ENCODE measurements around the gene ZNF561. TPM values are rescaled to one million over a fixed set of nuclear protein-coding genes. Genes with fewer than 3 reads are reported as not detected.
A peak's percentile ranks its signal among the peaks of the same experiment; 100 is the strongest.
"Not testable (repeated sequence)": the region's sequence is repeated elsewhere in the genome, so short reads cannot be mapped to it uniquely, and the experiment has no call there.

The ZNF561 gene
- polyA plus RNA-seq, 3 donors, result 11.0 to 14.3 (median 12.5) TPM

GRCh38 chr19:9667898-9668297, 46.9 kb upstream of the ZNF561 start:
- no peak overlapping the region for H3K4me3 ChIP-seq (replicated peaks in 1 of 3; ENCODE audit: low read depth in 2 of 3, low read length in 3 of 3)
- Mint-ChIP-seq H3K9me3 (peaks cover 32 to 57% (median 47%) of the 10 kb centered on the region in 7 donors), H3K4me1 (peaks cover 5% of the 10 kb centered on the region), H3K27me3 (ENCODE audit: low read depth in 3 of 3) (no peaks in the 10 kb centered on the region), H3K36me3 (peaks cover 35 to 66% of the 10 kb centered on the region in 2 donors), H3K27ac (no peak overlapping the region), H3K4me3 (no peak overlapping the region)
- no peaks in the 10 kb centered on the region for H3K27me3 ChIP-seq (ENCODE audit: control insufficient read depth in 2 of 2, insufficient read depth in 2 of 2, low read length in 2 of 2)
- no peaks in the 10 kb centered on the region for H3K4me1 ChIP-seq (ENCODE audit: control insufficient read depth in 1 of 2, insufficient read depth in 2 of 2, low read length in 2 of 2)
- no peak for TF ChIP-seq CTCF (IDR thresholded peaks at IDR 0.05)
- H3K36me3 ChIP-seq (replicated peaks in 1 of 2; ENCODE audit: control insufficient read depth in 1 of 2, insufficient read depth in 2 of 2, low read length in 2 of 2), result peaks cover 0 to 54% of the 10 kb centered on the region in 2 donors
- H3K4me2 ChIP-seq (replicated peaks; ENCODE audit: extremely low read depth, low read length, poor library complexity, severe bottlenecking), result no peak overlapping the region
- 100% methylated on average over 3 of the region's 3 CpGs for WGBS (ENCODE audit: insufficient coverage)
- intact Hi-C loops (cut with micrococcal nuclease), result no loop called here
- no peak overlapping the region for H3K9ac ChIP-seq (ENCODE audit: insufficient read depth, low read length, poor library complexity, severe bottlenecking)
- H3K9me3 ChIP-seq (replicated peaks in 1 of 2; ENCODE audit: control insufficient read depth in 1 of 2, insufficient read depth in 1 of 2, low read length in 2 of 2), result peaks cover 40 to 54% of the 10 kb centered on the region in 2 donors
- H3K79me2 ChIP-seq (ENCODE audit: insufficient read depth, low read length), result peaks cover 100% of the 10 kb centered on the region
- DNase-seq, result no peak
- peaks cover 44% of the 10 kb centered on the region for H4K20me1 ChIP-seq (ENCODE audit: insufficient read depth, low read length)
- no peak overlapping the region for H2AFZ ChIP-seq (ENCODE audit: insufficient read depth, low read depth, low read length, poor library complexity, severe bottlenecking)
- no peak overlapping the region for H3K27ac ChIP-seq (ENCODE audit: low read depth in 1 of 2, low read length in 2 of 2)

- Mint-ChIP-seq H3K4me3 (no peak overlapping the region), H3K9me3 (peaks cover 0 to 33% (median 22%) of the 10 kb centered on the region in 7 donors), H3K36me3 (peaks cover 55 to 66% of the 10 kb centered on the region in 2 donors), H3K27ac (no peak overlapping the region), H3K4me1 (peaks cover 4% of the 10 kb centered on the region), H3K27me3 (ENCODE audit: low read depth in 3 of 3) (no peaks in the 10 kb centered on the region)
- Histone ChIP-seq H3K27me3 (ENCODE audit: control insufficient read depth in 2 of 2, insufficient read depth in 2 of 2, low read length in 2 of 2) (no peaks in the 10 kb centered on the region), H3K36me3 (replicated peaks in 1 of 2; ENCODE audit: control insufficient read depth in 1 of 2, insufficient read depth in 2 of 2, low read length in 2 of 2) (peaks cover 42 to 67% of the 10 kb centered on the region in 2 donors), H3K9ac (ENCODE audit: insufficient read depth, low read length, poor library complexity, severe bottlenecking) (no peak overlapping the region), H3K4me2 (replicated peaks; ENCODE audit: extremely low read depth, low read length, poor library complexity, severe bottlenecking) (no peak overlapping the region), H3K9me3 (replicated peaks in 1 of 2; ENCODE audit: control insufficient read depth in 1 of 2, insufficient read depth in 1 of 2, low read length in 2 of 2) (peaks cover 23 to 29% of the 10 kb centered on the region in 2 donors), H3K4me1 (ENCODE audit: control insufficient read depth in 1 of 2, insufficient read depth in 2 of 2, low read length in 2 of 2) (no peaks in the 10 kb centered on the region), H3K4me3 (replicated peaks in 1 of 3; ENCODE audit: low read depth in 2 of 3, low read length in 3 of 3) (no peak overlapping the region), H4K20me1 (ENCODE audit: insufficient read depth, low read length) (peaks cover 31% of the 10 kb centered on the region), H3K27ac (ENCODE audit: low read depth in 1 of 2, low read length in 2 of 2) (no peak overlapping the region), H3K79me2 (ENCODE audit: insufficient read depth, low read length) (peaks cover 70% of the 10 kb centered on the region), H2AFZ (ENCODE audit: insufficient read depth, low read depth, low read length, poor library complexity, severe bottlenecking) (no peak overlapping the region)
- WGBS (ENCODE audit: insufficient coverage), result no CpG with 5 or more reads among the region's 2 CpGs
- no peak for DNase-seq
- no peak for TF ChIP-seq CTCF (IDR thresholded peaks at IDR 0.05)
- intact Hi-C loops (cut with micrococcal nuclease), result no loop called here
Measured at GRCh38 chr19:9658769-9659168, 37.7 kb upstream of the ZNF561 start.

GRCh38 chr19:9653066-9653555, 32.1 kb upstream of the ZNF561 start:
- H3K4me1 ChIP-seq (ENCODE audit: control insufficient read depth in 1 of 2, insufficient read depth in 2 of 2, low read length in 2 of 2); H3K27ac ChIP-seq (ENCODE audit: low read depth in 1 of 2, low read length in 2 of 2); H3K9ac ChIP-seq (ENCODE audit: insufficient read depth, low read length, poor library complexity, severe bottlenecking); H3K4me3 Mint-ChIP-seq; H3K27me3 Mint-ChIP-seq (ENCODE audit: low read depth in 3 of 3); H3K4me2 ChIP-seq (replicated peaks; ENCODE audit: extremely low read depth, low read length, poor library complexity, severe bottlenecking); H3K4me1 Mint-ChIP-seq; H3K27me3 ChIP-seq (ENCODE audit: control insufficient read depth in 2 of 2, insufficient read depth in 2 of 2, low read length in 2 of 2); H2AFZ ChIP-seq (ENCODE audit: insufficient read depth, low read depth, low read length, poor library complexity, severe bottlenecking); H3K27ac Mint-ChIP-seq; DNase-seq; H4K20me1 ChIP-seq (ENCODE audit: insufficient read depth, low read length); intact Hi-C loops (cut with micrococcal nuclease): not testable (repeated sequence)
- Histone ChIP-seq H3K4me3 (replicated peaks in 1 of 3; ENCODE audit: low read depth in 2 of 3, low read length in 3 of 3) (peak overlapping the region in 1 of 3 experiments; percentile 20), H3K79me2 (ENCODE audit: insufficient read depth, low read length) (peaks cover 42% of the 10 kb centered on the region), H3K36me3 (replicated peaks in 1 of 2; ENCODE audit: control insufficient read depth in 1 of 2, insufficient read depth in 2 of 2, low read length in 2 of 2) (peaks cover 61 to 100% of the 10 kb centered on the region in 2 donors), H3K9me3 (replicated peaks in 1 of 2; ENCODE audit: control insufficient read depth in 1 of 2, insufficient read depth in 1 of 2, low read length in 2 of 2) (peaks cover 38 to 49% of the 10 kb centered on the region in 2 donors)
- peaks cover 86 to 95% of the 10 kb centered on the region in 2 donors for H3K36me3 Mint-ChIP-seq
- H3K9me3 Mint-ChIP-seq, result peaks cover 19 to 53% (median 38%) of the 10 kb centered on the region in 7 donors
- WGBS (ENCODE audit: insufficient coverage), result no CpG with 5 or more reads among the region's 5 CpGs

Data from CD14-positive monocyte (primary cell).